ENCODE measurements around the gene MOCS3. TPM values are rescaled to one million over a fixed set of nuclear protein-coding genes. Genes with fewer than 3 reads are reported as not detected.

The MOCS3 gene
- total and polyA plus RNA-seq, 7 experiments from 2014 or later, result 2.5 to 8.9 (median 5.2) TPM

DNA sequence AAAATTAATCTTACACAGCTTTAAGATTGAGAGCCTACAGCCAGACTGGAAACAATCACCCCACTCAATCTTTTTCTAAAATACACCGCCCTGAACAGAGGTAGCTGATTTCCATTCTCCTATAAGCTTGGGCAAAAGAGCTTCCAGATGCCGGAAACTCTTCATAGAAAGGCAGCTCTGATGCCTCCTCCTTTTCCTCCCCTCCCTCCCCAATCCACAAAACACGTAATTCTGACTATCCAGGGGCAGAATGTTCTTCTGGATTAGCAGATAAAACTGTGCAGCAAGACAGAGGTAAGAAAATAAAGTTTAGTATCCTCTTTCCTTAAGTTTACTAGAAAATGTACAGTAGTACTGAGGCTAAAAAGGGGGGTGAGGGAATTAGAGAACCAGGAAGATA lies 43.2 kb upstream of the MOCS3 start:
- Mint-ChIP-seq H3K4me1 (peaks cover 67 to 92% (median 87%) of the 10 kb centered on the region in 7 donors), H3K4me3 (peak overlapping the region in 5 of 10 donors; percentile 16 to 54 (median 28)), H3K27me3 (no peaks in the 10 kb centered on the region), H3K9me3 (no peaks in the 10 kb centered on the region), H3K36me3 (peaks cover 0 to 20% (median 5%) of the 10 kb centered on the region in 5 donors), H3K27ac (peak overlapping the region in 8 of 9 donors; percentile 13 to 82 (median 42))
- H3K36me3 ChIP-seq (ENCODE audit: control insufficient read depth in 2 of 3, insufficient read depth in 3 of 3, low read length in 3 of 3), result peaks cover 0 to 2% (median 0%) of the 10 kb centered on the region in 3 experiments
- DNase-seq (no peak), ATAC-seq (no peak)
- no peak overlapping the region for H3K4me3 ChIP-seq (ENCODE audit: low read length)
- H3K27ac ChIP-seq (ENCODE audit: low read depth, low read length), result no peak overlapping the region
- POLR2A ChIA-PET, result interaction anchor here (0.6 to 1.6 kb wide), 5 partner anchors 9 to 805 kb away, joined by 3 to 6 read pairs (median 4); partner anchors contain the start of genes ADNP and DPM1
- H3K9me3 ChIP-seq (ENCODE audit: control insufficient read depth in 2 of 3, low read length in 3 of 3), result no peaks in the 10 kb centered on the region
- CTCF ChIA-PET, result interaction anchor here (1.0 kb wide), 1 partner anchor 13 kb away, joined by 7 read pairs; no protein-coding TSS in a partner anchor
- peaks cover 32% of the 10 kb centered on the region in 2 donors for H3K4me1 ChIP-seq (ENCODE audit: control insufficient read depth in 2 of 2, insufficient read depth in 2 of 2, low read length in 2 of 2)
- intact Hi-C loops (cut with micrococcal nuclease), result loop anchor here in 1 of 2 donors (1.0 kb wide), 1 partner anchor 14 kb away; no protein-coding TSS in a partner anchor
- H3K27me3 ChIP-seq (ENCODE audit: control insufficient read depth in 2 of 2, insufficient read depth in 2 of 2, low read length in 2 of 2), result no peaks in the 10 kb centered on the region

DNA sequence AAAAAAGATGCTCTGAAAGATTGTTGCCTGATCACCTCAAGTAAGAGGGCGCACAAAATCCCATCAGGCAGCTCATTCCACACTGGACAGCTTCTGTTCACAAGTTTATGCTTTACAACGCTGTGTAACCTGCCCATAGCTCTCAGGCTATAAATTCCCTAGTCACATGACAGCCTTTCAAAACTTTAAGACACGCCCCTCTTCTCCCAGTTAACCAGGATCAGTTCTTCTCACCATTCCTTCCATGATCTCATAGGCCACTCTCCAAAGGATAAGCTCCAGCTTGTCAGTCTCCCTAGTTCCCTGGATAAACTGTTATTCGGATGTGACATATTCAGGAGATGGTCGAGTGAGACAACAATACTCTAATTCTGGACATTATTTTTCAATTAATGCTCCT lies 42.4 kb upstream of the MOCS3 start:
- no peak for ATAC-seq
- intact Hi-C loops (cut with micrococcal nuclease), result loop anchor here in 1 of 2 donors (1.0 kb wide), 1 partner anchor 8 kb away; no protein-coding TSS in a partner anchor
- H3K27me3 ChIP-seq (ENCODE audit: control insufficient read depth in 2 of 2, insufficient read depth in 2 of 2, low read length in 2 of 2), result no peaks in the 10 kb centered on the region
- H3K4me1 Mint-ChIP-seq, result peaks cover 64 to 92% (median 88%) of the 10 kb centered on the region in 7 donors
- peak overlapping the region in 8 of 10 donors; percentile 2 to 69 (median 40) for H3K4me3 Mint-ChIP-seq
- H3K4me3 ChIP-seq (ENCODE audit: low read length), result no peak overlapping the region
- no peaks in the 10 kb centered on the region for H3K9me3 ChIP-seq (ENCODE audit: control insufficient read depth in 2 of 3, low read length in 3 of 3)
- ChIA-PET CTCF (interaction anchor here (0.6 to 1.4 kb wide), 4 partner anchors 9 to 123 kb away, joined by 3 read pairs; no protein-coding TSS in a partner anchor), POLR2A (interaction anchor here (0.6 to 1.4 kb wide), 7 partner anchors 8 to 804 kb away, joined by 3 to 8 read pairs (median 3); partner anchors contain the start of genes ADNP and BCAS4)
- peak overlapping the region in 8 of 9 donors; percentile 25 to 84 (median 64) for H3K27ac Mint-ChIP-seq
- H3K27me3 Mint-ChIP-seq, result no peaks in the 10 kb centered on the region
- DNase-seq, result no peak
- no peaks in the 10 kb centered on the region for H3K9me3 Mint-ChIP-seq
- peaks cover 0 to 2% (median 0%) of the 10 kb centered on the region in 3 experiments for H3K36me3 ChIP-seq (ENCODE audit: control insufficient read depth in 2 of 3, insufficient read depth in 3 of 3, low read length in 3 of 3)
- H3K36me3 Mint-ChIP-seq, result peaks cover 0 to 18% (median 5%) of the 10 kb centered on the region in 5 donors
- no peak overlapping the region for H3K27ac ChIP-seq (ENCODE audit: low read depth, low read length)
- peaks cover 36 to 38% of the 10 kb centered on the region in 2 donors for H3K4me1 ChIP-seq (ENCODE audit: control insufficient read depth in 2 of 2, insufficient read depth in 2 of 2, low read length in 2 of 2)

GRCh38 chr20:50916934-50917333 lies 41.7 kb upstream of the MOCS3 start:
- H3K27me3 Mint-ChIP-seq, result no peaks in the 10 kb centered on the region
- Histone ChIP-seq H3K27me3 (ENCODE audit: control insufficient read depth in 2 of 2, insufficient read depth in 2 of 2, low read length in 2 of 2) (no peaks in the 10 kb centered on the region), H3K27ac (ENCODE audit: low read depth, low read length) (no peak overlapping the region), H3K9me3 (ENCODE audit: control insufficient read depth in 2 of 3, low read length in 3 of 3) (no peaks in the 10 kb centered on the region), H3K36me3 (ENCODE audit: control insufficient read depth in 2 of 3, insufficient read depth in 3 of 3, low read length in 3 of 3) (peaks cover 0 to 2% (median 0%) of the 10 kb centered on the region in 3 experiments), H3K4me3 (ENCODE audit: low read length) (no peak overlapping the region), H3K4me1 (ENCODE audit: control insufficient read depth in 2 of 2, insufficient read depth in 2 of 2, low read length in 2 of 2) (peaks cover 38 to 45% of the 10 kb centered on the region in 2 donors)
- peaks cover 57 to 92% (median 88%) of the 10 kb centered on the region in 7 donors for H3K4me1 Mint-ChIP-seq
- POLR2A ChIA-PET, result interaction anchor here (1.0 to 1.4 kb wide), 6 partner anchors 13 to 122 kb away, joined by 3 to 8 read pairs (median 3); partner anchors contain the start of genes ADNP, BCAS4, DPM1 and MOCS3
- no peak for DNase-seq
- CTCF ChIA-PET, result interaction anchor here (0.6 to 1.4 kb wide), 4 partner anchors 9 to 123 kb away, joined by 3 read pairs; no protein-coding TSS in a partner anchor
- intact Hi-C loops (cut with micrococcal nuclease), result loop anchor here in 1 of 2 donors (1.0 kb wide), 1 partner anchor 7 kb away; no protein-coding TSS in a partner anchor
- ATAC-seq, result no peak
- H3K36me3 Mint-ChIP-seq, result peaks cover 0 to 16% (median 5%) of the 10 kb centered on the region in 5 donors
- H3K9me3 Mint-ChIP-seq, result no peaks in the 10 kb centered on the region
- peak overlapping the region in 7 of 9 donors; percentile 5 to 84 (median 52) for H3K27ac Mint-ChIP-seq
- peak overlapping the region in 7 of 10 donors; percentile 30 to 57 (median 45) for H3K4me3 Mint-ChIP-seq

DNA sequence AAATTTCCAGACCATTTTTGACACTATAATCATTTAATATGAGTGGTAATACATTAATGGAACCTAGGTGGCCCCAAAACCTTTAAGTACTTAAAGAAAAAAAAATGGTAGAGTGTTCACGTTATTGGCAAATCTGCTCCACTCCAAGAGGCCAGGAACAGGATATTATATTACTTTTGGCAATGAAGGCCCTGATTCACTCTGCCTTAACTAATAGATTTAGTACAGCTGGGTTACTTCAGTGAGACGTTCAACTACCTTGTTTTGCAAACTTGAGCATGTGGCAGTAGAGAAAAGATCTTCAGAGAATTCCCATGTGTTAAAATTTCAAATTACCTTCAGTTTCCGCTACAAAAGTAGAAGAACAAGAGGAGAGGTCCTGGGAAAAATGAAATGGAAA lies 40.2 kb upstream of the MOCS3 start:
- no peak for DNase-seq
- Mint-ChIP-seq H3K27ac (peak overlapping the region in 7 of 9 donors; percentile 46 to 84 (median 63)), H3K4me3 (peak overlapping the region in 5 of 10 donors; percentile 24 to 58 (median 46)), H3K27me3 (no peaks in the 10 kb centered on the region), H3K9me3 (no peaks in the 10 kb centered on the region), H3K36me3 (peaks cover 0 to 16% (median 5%) of the 10 kb centered on the region in 5 donors), H3K4me1 (peaks cover 53 to 96% (median 91%) of the 10 kb centered on the region in 7 donors)
- no peak for ATAC-seq
- H3K27ac ChIP-seq (ENCODE audit: low read depth, low read length), result no peak overlapping the region
- no peaks in the 10 kb centered on the region for H3K9me3 ChIP-seq (ENCODE audit: control insufficient read depth in 2 of 3, low read length in 3 of 3)
- intact Hi-C loops (cut with micrococcal nuclease), result no loop called here
- H3K4me1 ChIP-seq (ENCODE audit: control insufficient read depth in 2 of 2, insufficient read depth in 2 of 2, low read length in 2 of 2), result peaks cover 37 to 56% of the 10 kb centered on the region in 2 donors
- H3K36me3 ChIP-seq (ENCODE audit: control insufficient read depth in 2 of 3, insufficient read depth in 3 of 3, low read length in 3 of 3), result peaks cover 0 to 2% (median 0%) of the 10 kb centered on the region in 3 experiments
- POLR2A ChIA-PET, result interaction anchor here (0.6 kb wide), 1 partner anchor 136 kb away, joined by 5 read pairs; no protein-coding TSS in a partner anchor
- no peaks in the 10 kb centered on the region for H3K27me3 ChIP-seq (ENCODE audit: control insufficient read depth in 2 of 2, insufficient read depth in 2 of 2, low read length in 2 of 2)
- CTCF ChIA-PET, result no interaction called here
- no peak overlapping the region for H3K4me3 ChIP-seq (ENCODE audit: low read length)

- Mint-ChIP-seq H3K4me3 (peak overlapping the region in 8 of 10 donors; percentile 3 to 55 (median 14)), H3K27me3 (no peaks in the 10 kb centered on the region), H3K27ac (peak overlapping the region in 8 of 9 donors; percentile 11 to 76 (median 62)), H3K9me3 (no peaks in the 10 kb centered on the region), H3K4me1 (peaks cover 48 to 95% (median 89%) of the 10 kb centered on the region in 7 donors), H3K36me3 (peaks cover 0 to 19% (median 5%) of the 10 kb centered on the region in 5 donors)
- intact Hi-C loops (cut with micrococcal nuclease), result no loop called here
- Histone ChIP-seq H3K9me3 (ENCODE audit: control insufficient read depth in 2 of 3, low read length in 3 of 3) (no peaks in the 10 kb centered on the region), H3K4me3 (ENCODE audit: low read length) (no peak overlapping the region), H3K36me3 (ENCODE audit: control insufficient read depth in 2 of 3, insufficient read depth in 3 of 3, low read length in 3 of 3) (peaks cover 0 to 2% (median 0%) of the 10 kb centered on the region in 3 experiments), H3K27ac (ENCODE audit: low read depth, low read length) (no peak overlapping the region), H3K27me3 (ENCODE audit: control insufficient read depth in 2 of 2, insufficient read depth in 2 of 2, low read length in 2 of 2) (no peaks in the 10 kb centered on the region), H3K4me1 (ENCODE audit: control insufficient read depth in 2 of 2, insufficient read depth in 2 of 2, low read length in 2 of 2) (peaks cover 40 to 53% of the 10 kb centered on the region in 2 donors)
- POLR2A ChIA-PET, result no interaction called here
- CTCF ChIA-PET, result interaction anchor here (2.7 kb wide), 1 partner anchor 9 kb away, joined by 11 read pairs; no protein-coding TSS in a partner anchor
- DNase-seq (no peak), ATAC-seq (no peak)
These were observed 39.1 kb upstream of the MOCS3 start for GRCh38 chr20:50919567-50919966.

DNA sequence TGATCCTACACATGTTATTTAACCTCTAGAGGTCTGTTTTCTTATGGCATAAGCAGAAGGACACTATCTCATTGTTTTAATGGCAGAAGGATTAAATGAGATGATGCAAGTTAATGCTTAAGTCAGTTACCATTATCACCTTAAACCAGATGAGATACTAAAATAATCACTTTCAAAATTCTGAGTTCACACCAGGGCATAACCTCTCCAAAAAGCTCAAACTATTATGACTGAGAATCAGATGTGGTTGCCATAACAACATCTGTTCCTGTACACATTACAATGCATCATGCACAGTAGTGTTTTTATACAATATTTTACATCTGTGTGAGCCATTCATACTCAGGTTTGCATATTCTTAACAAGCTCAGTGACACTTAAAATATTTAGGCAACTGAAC lies 37.6 kb upstream of the MOCS3 start:
- H3K4me1 Mint-ChIP-seq, result peaks cover 50 to 95% (median 89%) of the 10 kb centered on the region in 7 donors
- no peaks in the 10 kb centered on the region for H3K27me3 ChIP-seq (ENCODE audit: control insufficient read depth in 2 of 2, insufficient read depth in 2 of 2, low read length in 2 of 2)
- ChIA-PET CTCF (interaction anchor here (2.7 kb wide), 1 partner anchor 8 kb away, joined by 11 read pairs; no protein-coding TSS in a partner anchor), POLR2A (interaction anchor here (0.8 to 1.0 kb wide), 2 partner anchors 10 to 30 kb away, joined by 3 read pairs; partner anchors contain the start of gene ADNP)
- DNase-seq (peak in 4 of 9 donors; percentile 13 to 40 (median 28)), ATAC-seq (peak; percentile 84)
- H3K4me3 ChIP-seq (ENCODE audit: low read length), result no peak overlapping the region
- peak overlapping the region in 7 of 9 donors; percentile 35 to 86 (median 54) for H3K27ac Mint-ChIP-seq
- H3K36me3 ChIP-seq (ENCODE audit: control insufficient read depth in 2 of 3, insufficient read depth in 3 of 3, low read length in 3 of 3), result peaks cover 0 to 2% (median 0%) of the 10 kb centered on the region in 3 experiments
- peaks cover 32 to 52% of the 10 kb centered on the region in 2 donors for H3K4me1 ChIP-seq (ENCODE audit: control insufficient read depth in 2 of 2, insufficient read depth in 2 of 2, low read length in 2 of 2)
- no peaks in the 10 kb centered on the region for H3K9me3 Mint-ChIP-seq
- no peaks in the 10 kb centered on the region for H3K9me3 ChIP-seq (ENCODE audit: control insufficient read depth in 2 of 3, low read length in 3 of 3)
- peak overlapping the region; percentile 46 for H3K27ac ChIP-seq (ENCODE audit: low read depth, low read length)
- H3K4me3 Mint-ChIP-seq, result peak overlapping the region in 1 of 10 donors; percentile 38
- H3K36me3 Mint-ChIP-seq, result peaks cover 0 to 27% (median 5%) of the 10 kb centered on the region in 5 donors
- intact Hi-C loops (cut with micrococcal nuclease), result no loop called here
- H3K27me3 Mint-ChIP-seq, result no peaks in the 10 kb centered on the region
